Stimulated activated CD8-positive, alpha-beta memory T cell treated with anti-CD3 and anti-CD28 coated beads, Interleukin-12 subunit alpha, Interleukin-12 subunit beta, amount 100 ng/mL, for 4 hours (primary cell): Measurements from ENCODE around the gene DOCK4.

Source experiments
- DNase-seq: peaks from one replicate; pipeline ENCODE4 v3.0.0-alpha.2; 2020; ENCODE audit warnings: low read depth

The DOCK4 gene

DNA sequence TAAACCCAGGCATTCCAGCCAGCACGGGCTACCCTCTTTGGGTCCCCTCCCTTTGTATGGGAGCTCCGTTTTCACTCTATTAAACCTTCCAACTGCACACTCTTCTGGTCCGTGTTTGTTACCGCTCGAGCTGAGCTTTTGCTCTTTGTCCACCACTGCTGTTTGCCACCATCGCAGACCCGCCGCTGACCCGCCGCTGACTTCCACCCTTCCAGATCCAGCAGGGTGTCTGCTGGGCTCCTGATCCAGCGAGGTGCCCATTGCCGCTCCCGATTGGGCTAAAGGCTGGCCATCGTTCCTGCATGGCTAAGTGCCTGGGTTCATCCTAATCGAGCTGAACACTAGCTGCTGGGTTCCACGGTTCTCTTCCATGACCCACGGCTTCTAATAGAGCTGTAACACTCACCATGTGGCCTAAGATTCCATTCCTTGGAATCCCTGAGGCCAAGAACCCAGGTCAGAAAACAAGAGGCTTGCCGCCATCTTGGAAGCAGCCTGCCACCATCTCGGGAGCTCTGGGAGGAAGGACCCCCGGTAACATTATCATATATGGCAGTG is 14.8 kb upstream of the DOCK4 start:
- DNase-seq: no peak

DNA sequence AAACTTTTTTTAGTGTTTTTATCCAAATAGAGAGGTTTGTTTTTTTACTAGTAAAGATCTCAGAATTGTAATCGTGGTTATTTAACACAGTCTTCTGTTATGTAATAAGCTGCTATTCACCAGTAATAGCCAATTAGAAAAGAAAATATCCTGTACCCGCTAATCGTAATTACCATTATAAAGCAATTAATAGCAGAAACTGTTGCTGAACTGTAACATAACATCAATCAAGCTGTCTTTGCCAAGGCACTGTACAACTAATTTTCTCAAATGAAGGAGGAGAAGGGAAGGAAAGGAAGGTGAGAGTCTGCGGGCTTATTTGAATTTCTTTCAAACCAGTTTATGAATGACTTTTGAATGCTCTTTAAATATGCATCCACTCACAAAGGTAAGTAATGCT is 9.6 kb upstream of the DOCK4 start:
- no peak for DNase-seq

DNA sequence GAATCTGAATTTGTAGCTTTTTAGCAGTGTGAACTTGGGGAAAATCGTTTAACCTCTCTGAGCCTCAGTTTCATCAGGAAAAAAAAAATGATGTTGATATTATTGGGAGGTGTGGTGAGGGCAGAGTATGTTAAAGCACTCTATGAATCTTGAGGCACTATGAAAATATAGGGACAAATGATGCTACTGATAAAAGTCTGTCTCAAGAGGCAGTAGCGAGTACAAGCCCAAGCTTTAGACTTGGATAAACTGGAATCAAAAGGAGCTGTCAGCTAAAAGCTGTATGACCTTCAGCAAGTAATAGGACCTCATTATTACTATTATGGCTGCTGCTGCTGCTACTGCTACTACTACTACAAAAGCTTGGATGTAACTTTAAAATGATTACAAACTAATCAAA is 8.7 kb upstream of the DOCK4 start:
- no peak for DNase-seq

DNA sequence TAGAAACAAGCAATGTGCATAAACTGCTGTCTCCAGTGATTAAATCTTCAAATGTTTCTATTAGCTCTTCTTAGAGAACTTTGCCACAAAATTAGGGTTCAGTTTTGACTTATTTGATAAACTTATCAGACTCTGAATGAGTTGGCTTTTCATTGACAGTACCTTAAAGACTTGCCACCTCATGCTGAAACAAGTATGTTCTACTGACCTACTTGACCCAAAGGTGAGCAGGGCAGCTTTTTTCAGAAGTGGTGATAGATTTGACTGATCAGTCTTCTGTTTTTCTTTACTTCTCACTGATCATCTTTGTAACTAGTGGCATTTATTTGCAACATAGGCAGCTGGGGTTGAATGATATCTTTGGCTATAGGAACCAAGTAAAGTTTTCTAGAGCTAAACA is 8.1 kb upstream of the DOCK4 start:
- DNase-seq: no peak

DNA sequence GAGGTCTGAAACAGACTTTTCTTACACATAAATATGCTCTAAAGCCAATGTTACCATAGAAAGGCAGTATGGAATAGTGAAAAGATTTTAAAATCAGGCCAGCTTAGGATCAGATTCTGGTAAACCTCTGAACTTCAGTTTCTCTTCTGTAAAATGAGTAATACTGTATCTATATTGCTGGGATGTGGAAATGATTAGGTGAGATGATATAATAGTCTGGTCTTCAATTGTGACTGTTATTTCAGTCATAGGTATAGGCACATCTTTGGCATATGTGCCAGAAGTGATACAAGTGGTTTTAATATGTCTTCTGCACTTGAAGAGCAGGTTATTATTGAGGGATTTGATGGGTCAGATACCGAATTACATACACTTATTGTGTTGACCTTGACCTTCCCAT is 7.5 kb upstream of the DOCK4 start:
- no peak for DNase-seq

DNA sequence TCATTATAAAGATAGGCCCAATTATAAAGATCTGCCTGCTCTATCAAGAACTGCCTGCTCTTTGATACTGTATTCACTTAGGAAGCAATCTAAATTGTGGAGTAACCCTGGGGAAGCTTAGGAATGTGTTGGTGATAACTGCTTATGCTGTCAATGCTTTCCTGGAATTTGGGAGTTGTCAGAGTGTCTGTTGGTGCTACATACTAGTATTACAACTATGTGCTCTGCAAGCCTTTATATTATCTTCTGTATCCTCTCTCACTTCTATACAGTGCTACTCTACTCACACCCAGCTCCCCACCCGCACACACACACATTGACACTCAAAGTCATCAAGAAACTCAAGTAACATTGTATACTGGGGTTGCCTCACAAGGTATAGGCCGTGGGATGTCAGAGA is 6.4 kb upstream of the DOCK4 start:
- no peak for DNase-seq

DNA sequence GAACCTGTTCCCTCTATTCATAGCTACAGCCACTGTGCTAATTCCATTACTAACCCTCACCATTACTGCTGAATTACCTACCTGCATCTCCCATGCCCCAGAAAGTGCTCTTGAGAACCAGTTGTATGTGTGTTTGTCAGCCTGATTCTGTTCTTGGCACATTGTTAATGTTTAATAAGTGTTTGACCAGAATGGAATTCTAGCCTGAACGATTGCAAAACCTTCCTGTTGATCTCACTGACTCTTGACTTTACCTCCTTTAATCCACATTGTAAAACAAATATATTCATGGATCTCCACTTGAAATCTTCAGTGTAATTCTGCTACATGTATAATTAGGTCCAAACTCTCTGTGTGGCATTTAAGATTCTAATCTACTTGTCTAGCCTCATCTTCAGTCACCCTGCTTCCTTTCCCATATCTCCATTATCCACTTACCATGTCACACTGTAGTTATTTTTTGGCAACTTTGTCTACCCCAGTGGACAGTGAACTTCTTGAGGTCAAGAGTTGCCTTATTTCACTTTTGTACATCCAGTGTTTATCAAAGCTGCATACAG is 5.2 kb upstream of the DOCK4 start:
- no peak for DNase-seq

DNA sequence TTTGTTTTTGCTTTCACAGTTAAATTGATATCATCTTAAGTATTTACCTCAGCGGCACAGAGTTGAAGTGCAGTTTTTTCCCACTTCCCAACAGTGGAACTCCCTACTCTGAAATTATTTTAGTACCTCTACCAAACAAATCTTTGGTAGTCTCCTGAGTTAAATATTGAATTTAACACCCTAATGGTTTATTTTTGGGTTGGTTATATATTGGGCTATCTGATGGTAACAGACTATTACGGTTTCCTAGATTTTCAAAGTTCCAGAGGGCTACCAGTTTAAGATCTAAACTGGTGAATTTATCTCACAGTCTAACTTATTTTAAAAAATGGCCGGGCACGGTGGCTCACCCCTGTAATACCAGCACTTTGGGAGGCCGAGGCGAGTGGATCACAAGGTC is 1.6 kb upstream of the DOCK4 start:
- DNase-seq: no peak

DNA sequence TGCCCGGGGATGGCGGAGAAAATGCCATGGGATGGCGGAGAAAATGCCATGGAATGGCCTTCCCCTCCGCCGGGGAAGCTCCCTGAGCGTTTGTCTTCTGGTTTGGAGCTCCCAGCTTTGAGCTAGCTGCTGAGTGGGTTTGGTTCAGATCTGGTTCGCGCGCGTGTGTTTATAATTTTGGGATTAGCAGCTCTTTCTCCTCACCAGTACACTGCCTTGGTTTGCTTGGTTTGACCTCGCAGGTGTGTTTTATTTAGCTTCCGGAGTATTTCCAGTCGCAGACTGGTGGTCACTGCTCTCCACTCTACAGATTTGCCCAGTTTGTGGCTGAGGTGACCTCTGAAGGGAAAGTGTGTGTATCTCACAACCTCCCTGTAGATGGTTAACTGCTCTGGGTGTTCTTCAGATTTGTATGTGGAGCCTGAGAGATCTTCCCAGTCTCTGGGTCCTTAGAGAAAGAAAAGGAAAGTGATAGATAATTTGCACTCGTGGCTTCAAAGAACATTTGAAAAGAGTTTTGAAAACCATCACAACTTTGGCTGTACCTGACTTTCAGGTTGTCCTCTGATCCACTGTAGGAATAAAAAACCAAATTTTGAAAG is 893 bp upstream of the DOCK4 start:
- no peak for DNase-seq

DNA sequence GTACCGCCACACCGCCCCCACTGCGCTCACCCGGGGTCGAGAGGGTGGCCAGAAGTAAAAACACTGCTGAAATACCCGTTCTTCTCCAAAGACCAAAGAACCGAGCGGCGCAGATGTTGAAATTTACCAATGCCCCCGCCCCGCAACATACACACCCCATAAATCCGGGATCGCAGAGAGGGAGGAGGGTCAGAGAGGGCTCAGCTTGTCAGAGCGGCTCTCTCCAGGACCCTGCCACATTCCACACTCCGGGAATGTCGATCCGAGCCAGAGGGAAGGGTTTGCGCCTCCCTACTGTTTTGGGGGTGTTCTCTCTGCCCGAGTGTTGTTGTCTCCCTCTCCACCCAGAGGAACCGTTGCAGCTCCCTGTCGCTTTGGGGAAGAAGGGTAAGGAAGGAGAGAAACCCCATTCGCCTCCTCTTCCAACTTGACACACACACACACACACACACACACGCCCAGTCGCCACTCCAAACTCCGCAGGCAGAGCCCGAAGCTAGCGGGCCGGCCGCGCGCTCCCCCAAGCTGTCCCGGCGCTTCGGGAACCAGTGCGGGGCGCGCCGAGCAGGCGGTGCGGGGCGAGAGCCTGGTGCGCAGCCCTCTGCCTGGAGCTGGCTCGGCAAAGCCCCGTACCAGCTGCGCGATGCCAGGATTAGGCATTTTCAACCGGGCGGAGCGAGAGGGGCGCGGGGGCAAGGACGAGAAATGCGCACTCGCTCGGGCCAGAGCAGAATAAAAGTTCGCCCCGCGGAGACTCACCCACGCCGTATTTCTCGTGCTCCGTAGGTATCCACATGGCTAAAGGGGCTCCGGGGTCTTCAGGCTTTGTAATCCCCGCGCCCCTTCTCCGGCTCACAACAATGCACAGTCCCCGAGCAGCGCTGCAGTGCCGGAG is 609 bp downstream of the DOCK4 start:
- DNase-seq: peak; percentile 17

DNA sequence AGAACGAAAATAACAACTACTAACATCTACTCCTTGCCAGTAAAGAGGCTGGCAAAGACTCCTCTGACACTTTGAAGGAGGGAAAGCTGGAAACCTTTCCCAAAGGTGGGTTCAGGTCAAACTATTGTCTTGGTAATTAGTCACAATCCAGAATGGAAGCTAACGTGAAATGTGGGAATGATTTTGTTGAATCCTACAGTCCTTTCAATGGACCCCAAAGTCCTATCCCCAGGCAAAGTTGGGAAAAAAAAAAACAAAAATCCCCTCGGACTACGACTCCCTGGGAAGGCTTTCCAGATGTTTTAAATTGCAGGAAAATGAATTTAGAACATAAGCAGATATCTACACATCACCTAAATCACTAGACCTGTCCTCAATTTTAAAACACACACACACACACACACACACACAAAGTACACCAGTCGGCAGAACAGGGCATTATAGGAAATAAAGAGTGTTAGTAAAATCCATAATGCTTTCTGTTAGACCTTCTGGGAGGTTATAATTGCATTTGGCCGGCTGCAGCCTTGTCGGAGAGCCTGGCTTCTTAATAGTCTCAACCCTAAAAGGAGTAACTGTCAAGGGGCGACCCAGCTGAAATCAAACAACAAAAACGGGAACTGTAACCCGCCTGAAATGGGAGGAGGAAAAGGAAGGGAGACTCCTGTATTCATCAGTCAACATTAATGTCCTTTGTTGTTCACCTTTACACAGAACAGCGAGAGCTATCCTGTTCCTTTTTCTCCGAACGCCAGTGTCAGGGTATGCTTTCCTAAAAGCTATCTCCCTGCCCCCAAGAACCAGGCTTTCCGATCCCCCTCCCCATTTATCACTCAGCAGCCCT is 1.5 kb downstream of the DOCK4 start:
- DNase-seq: no peak

DNA sequence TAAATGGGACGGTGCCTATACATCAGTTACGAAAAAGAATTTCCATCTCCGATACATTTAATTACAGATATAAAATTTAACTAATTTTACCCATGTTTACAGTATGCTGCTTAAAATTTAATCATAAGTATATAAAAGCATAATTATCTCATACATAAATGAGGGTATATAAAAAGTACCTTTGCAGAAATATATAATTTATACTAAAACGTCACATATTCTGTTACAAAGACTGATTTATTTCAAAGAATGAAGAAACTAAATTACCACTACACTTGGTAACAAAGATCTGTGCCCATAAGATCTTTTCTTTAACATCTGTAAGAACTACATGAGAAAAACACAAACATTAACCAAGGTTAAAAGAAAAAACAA is 2.8 kb downstream of the DOCK4 start:
- DNase-seq: no peak

DNA sequence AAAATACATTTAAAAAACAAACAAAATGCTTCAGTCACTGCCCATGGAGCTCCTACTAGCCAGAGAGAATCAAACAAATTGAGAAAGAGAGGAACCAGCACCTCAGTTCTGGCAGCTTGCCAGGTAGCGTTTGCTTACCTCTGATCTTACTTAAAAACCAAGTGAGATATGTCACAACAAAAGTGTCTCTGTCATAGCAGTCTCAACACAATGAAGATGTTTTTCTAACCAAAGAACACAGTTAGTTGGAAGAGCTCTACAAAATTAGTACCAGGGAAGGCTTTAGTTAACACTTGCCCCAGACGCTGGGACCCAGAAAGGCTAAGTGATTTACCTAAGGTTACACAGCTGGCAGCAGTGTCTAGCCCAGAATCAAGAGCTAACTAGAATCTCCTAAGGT is 3.4 kb downstream of the DOCK4 start:
- DNase-seq: no peak

DNA sequence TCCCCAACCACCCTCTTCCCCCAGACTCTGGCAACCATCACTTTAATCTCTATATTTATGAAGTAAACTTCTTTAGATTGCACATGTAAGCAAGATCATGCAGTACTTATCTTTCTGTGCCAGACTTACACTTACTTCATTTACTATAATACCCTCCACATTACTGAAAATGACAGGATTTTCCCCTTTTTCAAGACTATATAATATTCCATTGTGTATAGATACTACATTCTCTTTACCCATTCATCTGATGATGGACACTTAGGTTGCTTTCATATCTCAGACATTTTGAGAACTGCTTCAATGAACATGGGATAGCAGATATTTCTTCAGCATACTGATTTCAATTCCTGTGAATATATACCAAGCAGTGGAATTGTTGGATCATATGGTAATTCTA is 4.4 kb downstream of the DOCK4 start:
- no peak for DNase-seq

DNA sequence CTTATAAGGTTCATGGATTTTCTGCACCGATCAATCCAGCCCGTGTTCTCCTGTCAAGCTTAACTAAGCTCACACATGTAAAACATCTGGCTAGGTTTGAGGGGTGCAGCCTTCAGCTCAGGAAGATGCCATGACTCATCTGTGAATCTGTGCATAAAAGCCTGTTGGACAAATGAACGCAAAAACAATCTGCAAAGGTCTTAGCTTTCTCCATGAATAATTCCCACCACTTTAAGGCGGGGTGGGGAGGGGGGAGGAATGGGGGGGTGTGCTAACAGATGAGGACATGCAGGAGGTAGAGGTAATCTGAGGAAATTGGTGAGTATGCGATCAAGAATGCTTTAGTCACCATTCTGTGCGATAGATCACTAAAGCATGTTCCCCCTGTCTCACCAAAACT is 4.8 kb downstream of the DOCK4 start:
- no peak for DNase-seq

DNA sequence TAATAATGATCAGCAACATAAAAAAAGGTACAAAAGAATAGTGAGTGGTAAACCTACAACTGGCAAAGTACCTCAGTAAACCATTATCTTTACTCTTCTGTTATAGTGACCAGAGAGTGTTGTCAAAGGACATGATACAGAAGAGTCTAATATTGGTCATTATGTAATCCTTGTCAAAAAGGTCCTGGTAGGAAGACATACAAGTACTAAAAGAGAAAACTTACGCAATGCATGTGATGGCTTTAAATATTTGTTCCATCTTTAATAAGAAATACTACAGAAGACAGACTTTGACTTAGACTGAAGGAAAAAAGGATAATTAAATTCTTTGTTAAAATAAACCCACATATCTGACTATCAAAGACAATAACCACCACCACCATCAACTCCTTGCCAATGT is 6.5 kb downstream of the DOCK4 start:
- DNase-seq: no peak

DNA sequence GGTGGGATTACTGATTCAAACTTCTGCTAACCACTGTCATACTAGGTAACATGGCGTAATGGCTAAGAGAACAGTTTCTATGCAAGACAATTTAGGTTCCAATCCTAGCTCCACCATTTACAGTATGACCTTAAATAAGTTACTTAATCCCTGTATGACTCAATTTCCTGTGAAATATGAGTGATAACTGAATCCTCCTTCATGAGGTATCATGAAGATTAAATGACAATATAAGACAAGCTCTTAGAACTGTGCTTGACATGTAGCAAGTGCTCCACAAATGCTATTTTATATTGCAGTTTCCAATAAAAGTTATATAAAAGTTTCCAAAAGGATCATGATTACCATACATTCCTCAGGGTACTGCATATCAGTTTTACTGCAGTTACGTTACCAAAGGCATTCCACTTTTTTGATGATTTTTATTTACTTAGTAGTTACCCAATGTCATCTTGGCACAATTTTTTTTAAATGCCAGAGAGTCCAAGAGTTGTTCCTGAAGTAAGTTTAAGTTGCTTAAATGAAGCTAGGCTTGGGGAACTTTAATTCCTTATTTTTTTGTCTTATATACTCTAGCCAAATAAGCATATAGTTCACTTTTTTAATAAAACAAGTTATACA is 7.1 kb downstream of the DOCK4 start:
- no peak for DNase-seq

DNA sequence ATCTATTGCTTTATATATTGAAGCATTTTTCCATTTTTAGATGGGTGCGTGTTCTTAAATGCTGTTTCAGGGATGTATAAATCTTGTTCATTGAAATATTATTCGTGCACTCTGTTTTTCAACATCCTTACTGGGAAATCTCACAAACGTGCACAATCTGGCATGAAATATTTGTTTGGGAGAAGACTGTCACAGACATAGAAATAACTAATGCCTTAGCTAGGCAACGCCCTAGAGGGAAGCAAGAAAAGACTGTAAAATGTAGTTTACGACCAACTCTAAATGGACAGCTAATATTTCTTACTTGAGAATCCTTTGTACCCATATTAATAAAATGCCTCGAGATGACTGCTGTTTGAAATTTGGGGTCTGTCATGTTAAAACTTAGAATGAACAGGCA is 8.9 kb downstream of the DOCK4 start:
- DNase-seq: no peak

DNA sequence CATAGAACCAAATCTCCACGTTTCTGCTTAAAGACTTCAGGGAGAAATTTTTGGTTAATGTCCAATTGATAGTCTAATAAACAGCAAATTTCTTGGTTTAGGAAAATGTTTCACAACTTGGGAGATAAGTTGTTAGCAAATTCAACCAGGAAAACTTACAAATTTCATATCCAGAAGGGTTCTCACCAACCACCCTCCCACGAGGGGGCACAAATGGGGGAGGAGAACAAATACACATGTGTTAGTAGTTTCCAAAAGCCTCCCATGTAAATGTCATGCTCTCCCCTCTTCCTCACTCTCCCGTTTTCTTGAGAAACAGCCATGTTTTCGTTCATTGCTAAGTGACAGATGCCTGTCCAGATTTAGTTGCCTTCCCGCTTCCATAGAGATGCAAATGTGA is 10.5 kb downstream of the DOCK4 start:
- no peak for DNase-seq

DNA sequence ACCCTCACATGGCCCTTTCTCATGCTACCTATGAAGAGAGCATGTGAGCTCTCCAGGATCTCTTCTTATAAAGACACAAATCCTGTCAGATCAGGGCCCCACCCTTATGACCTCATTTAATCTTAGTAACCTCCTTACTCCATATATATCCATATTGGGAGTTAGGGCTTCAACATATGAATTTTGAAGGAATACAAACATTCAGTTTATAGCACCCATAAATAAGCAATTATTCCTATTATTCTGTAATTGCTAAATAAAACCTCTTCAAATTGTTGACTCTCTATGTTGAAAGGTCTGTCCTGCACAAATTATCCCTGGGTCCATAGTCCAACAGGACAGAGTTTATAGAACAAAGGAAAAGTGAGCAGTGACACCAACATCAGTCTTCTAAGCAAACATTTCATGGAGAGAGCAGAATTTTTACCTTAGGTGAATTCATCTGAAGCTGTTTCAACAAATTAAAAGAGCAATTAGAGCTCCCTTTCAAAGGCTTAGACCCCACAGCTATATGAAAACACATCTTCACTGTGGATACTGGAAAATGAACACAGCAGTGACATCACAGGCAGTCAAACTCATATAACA is 12.2 kb downstream of the DOCK4 start:
- no peak for DNase-seq
